Measurements from ENCODE around the gene TTBK2.

TTBK2 gene

GRCh38 chr15:42716626-42717025 is 204.0 kb downstream of the TTBK2 start:
- no peak for TF ChIP-seq CEBPB (IDR thresholded peaks at IDR 0.05)
- TF ChIP-seq RAD21 (IDR thresholded peaks at IDR 0.05; ENCODE audit: low read depth): no peak
- TF ChIP-seq ZBTB7A (IDR thresholded peaks at IDR 0.05; ENCODE audit: low read depth): no peak
- TF ChIP-seq EGR1 (IDR thresholded peaks at IDR 0.05): no peak
- no peak for TF ChIP-seq TCF12 (IDR thresholded peaks at IDR 0.05; ENCODE audit: low read depth)
- no peak for TF ChIP-seq CREB1 (IDR thresholded peaks at IDR 0.05; ENCODE audit: low read depth)
- TF ChIP-seq MAX (IDR thresholded peaks at IDR 0.05): no peak
- no peak for TF ChIP-seq EP300 (IDR thresholded peaks at IDR 0.05; ENCODE audit: borderline replicate concordance)
- no peak for TF ChIP-seq NFIC (IDR thresholded peaks at IDR 0.05)
- TF ChIP-seq REST (IDR thresholded peaks at IDR 0.05; ENCODE audit: low read depth): no peak
- no peak for TF ChIP-seq FOXM1 (IDR thresholded peaks at IDR 0.05; ENCODE audit: borderline replicate concordance, low read depth)
- no peak for TF ChIP-seq YY1 (IDR thresholded peaks at IDR 0.05; ENCODE audit: low read depth)
- no peak for TF ChIP-seq TAF1 (IDR thresholded peaks at IDR 0.05; ENCODE audit: low read depth)
- TF ChIP-seq TEAD4 (IDR thresholded peaks at IDR 0.05): no peak
- no peak for TF ChIP-seq USF1 (IDR thresholded peaks at IDR 0.05)

- no peak for TF ChIP-seq CEBPB (IDR thresholded peaks at IDR 0.05)
- no peak for TF ChIP-seq EP300 (IDR thresholded peaks at IDR 0.05; ENCODE audit: borderline replicate concordance)
- no peak for TF ChIP-seq REST (IDR thresholded peaks at IDR 0.05; ENCODE audit: low read depth)
These were observed 204.5 kb downstream of the TTBK2 start for GRCh38 chr15:42716125-42716524.

GRCh38 chr15:42712584-42712983 is 208.0 kb downstream of the TTBK2 start:
- TF ChIP-seq CEBPB (IDR thresholded peaks at IDR 0.05): no peak

GRCh38 chr15:42711746-42712145 is 208.8 kb downstream of the TTBK2 start:
- TF ChIP-seq REST (IDR thresholded peaks at IDR 0.05; ENCODE audit: low read depth) (no peak), TCF12 (IDR thresholded peaks at IDR 0.05; ENCODE audit: low read depth) (no peak), USF1 (IDR thresholded peaks at IDR 0.05) (no peak), YY1 (IDR thresholded peaks at IDR 0.05; ENCODE audit: low read depth) (no peak)

GRCh38 chr15:42710662-42711061 is 209.9 kb downstream of the TTBK2 start:
- TF ChIP-seq TCF12 (IDR thresholded peaks at IDR 0.05; ENCODE audit: low read depth) (no peak), RAD21 (IDR thresholded peaks at IDR 0.05; ENCODE audit: low read depth) (no peak), CEBPB (IDR thresholded peaks at IDR 0.05) (no peak), TAF1 (IDR thresholded peaks at IDR 0.05; ENCODE audit: low read depth) (no peak), MAX (IDR thresholded peaks at IDR 0.05) (no peak)

Measured in Ishikawa (cell line).